NCI-H345 (cell line): ENCODE results near the gene BRD4.
A peak's percentile ranks its signal among the peaks of the same experiment; 100 is the strongest.
"Not testable (repeated sequence)": the region's sequence is repeated elsewhere in the genome, so short reads cannot be mapped to it uniquely, and the experiment has no call there.

Experiments used
- DNase-seq: peaks from one replicate; lab custom pipeline; 2025; lab: John Stamatoyannopoulos, UW

BRD4 gene

GRCh38 chr19:15332311-15332996 is at the start of gene BRD4:
BRD4 (minus strand) TSS chr19:15332539; CDS start chr19:15273099, 59,440 bp downstream.
- peak; percentile 53 for DNase-seq

DNA sequence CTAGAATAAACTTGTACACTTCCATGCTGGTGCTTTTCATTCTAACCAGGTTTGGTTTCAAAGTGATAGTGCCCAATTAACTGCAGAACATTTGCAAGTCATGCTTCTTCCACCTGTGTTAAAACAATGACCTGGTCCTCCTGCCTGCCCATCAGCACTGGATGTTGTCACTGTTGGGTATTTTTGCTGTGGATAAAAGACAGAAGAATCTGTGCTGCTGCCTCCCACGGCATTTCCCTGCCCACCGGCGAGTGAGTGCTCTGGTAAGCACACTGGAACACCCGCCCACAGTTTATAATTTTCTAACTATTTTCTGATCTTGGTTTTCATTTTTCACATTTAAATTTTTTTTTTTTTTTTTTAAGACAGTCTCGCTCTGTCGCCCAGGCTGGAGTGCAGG is 49.5 kb upstream of the BRD4 start:
- DNase-seq = no peak

- DNase-seq = no peak
Observed at GRCh38 chr19:15381429-15381828, 49.1 kb upstream of the BRD4 start.

- peak; percentile 65 for DNase-seq
Observed at GRCh38 chr19:15379999-15380647, 47.8 kb upstream of the BRD4 start.

DNA sequence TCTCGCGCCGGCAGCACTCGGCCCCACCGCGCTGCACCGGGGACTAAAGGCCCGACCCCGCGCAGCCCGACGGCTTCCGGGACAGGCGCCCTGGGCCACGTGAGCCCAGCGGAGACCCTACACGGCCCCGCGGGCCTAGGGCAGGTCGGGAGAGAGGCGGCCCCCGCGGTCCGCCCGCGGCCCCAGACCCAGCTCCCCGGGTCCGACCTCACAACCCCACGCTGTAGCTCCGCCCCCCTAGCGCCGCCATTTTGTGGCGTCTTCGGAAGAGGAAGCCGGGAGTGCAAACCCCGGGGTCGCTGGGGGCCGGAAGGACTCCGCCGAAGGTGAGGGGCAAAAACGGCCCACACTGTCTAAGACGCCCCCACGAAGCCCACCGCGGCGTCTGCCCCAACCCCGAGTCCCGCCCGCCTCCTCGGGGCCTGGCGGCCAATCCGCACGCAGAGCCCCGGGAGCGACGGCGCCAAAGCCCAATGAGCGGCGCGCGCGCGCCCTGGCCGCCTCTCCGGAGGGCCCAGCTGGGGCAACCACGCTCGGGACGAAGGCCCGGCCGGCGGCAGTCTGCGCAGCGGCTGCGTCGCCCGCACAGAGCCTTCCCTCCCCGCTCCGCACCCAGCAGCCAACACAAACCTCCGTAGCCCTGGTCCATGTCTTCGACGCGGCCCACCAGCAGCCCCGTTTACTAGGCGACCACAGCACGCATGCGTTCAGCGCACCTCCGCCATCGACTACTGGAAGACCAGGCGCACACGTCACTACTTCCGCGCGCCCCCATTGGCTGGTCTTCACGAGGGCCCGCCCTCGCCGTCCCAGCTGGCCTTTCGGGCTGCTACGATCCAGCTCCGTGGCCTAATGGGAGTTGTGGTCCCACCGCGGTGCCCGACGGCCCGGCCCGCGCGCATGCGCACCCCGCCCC is 47.0 kb upstream of the BRD4 start, which contains the start of gene AKAP8:
TSS of gene AKAP8 (minus strand) at position 705 of the 916 bp plus-strand sequence. CDS start at position 649, 56 bp downstream.
- DNase-seq = peak; percentile 95

DNA sequence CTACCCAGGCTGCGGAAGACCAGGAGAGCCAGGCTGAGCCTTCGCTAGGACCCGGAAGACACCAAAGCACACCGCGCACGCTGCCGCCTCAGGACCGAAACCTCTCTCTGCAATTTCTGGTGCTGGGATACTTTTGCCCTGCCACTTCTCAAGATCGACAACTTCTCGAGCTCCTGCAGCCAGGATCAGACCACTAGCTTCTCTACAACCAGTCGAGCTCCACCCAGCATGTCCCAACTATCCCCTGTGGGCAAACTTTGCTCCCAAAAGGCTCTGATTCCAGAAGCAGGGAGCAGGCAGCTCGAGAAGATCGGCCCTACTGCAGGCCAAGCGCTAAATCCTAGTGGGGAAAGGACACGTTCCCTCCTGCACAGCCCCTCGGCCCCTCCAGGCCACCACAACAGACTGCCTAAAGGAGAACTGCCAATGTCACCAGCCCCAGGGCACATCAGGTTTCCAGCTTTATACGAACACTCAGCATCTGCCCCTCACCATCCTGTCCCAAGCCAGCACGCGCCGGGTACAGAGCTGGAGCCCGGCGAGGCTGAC is 46.3 kb upstream of the BRD4 start:
- peak; percentile 7 for DNase-seq

DNA sequence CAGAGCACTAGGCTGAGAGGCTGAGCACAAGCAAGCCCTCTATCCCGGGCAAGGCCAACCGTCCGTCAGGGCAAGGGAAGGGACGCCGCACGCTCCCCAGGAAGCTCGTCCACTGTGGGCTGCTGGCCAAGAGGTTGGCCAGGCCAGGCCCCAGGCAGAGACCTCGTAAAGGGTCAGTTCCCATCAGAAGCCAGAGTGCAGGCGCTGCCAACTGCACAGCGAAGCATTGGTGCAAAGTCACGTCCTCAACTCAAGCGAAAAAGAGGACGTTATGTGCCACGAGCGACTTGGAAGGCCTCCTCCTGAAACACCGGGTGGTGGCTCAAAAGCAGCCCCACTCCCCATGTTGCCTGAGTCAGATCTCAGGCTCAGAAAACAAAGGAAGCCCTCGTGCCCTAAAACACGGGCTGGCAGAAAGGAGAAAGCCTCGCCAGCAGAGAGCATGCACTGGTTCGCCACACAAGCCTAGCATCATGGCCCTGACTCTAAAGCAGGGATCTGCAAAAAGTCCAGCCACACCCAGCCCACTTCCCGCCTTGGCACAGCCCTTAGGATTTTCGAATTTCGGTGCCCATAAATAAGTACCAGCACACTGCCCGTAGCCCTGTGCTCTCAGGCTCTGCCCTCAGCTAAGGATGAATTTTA is 42.6 kb upstream of the BRD4 start:
- no peak for DNase-seq

- DNase-seq = no peak
Observed at GRCh38 chr19:15374105-15374651, 41.8 kb upstream of the BRD4 start.

GRCh38 chr19:15373644-15374043 is 41.3 kb upstream of the BRD4 start:
- no peak for DNase-seq

- no peak for DNase-seq
Observed at GRCh38 chr19:15372891-15373301, 40.6 kb upstream of the BRD4 start.

- DNase-seq = no peak
Observed at GRCh38 chr19:15372470-15372869, 40.1 kb upstream of the BRD4 start.

DNA sequence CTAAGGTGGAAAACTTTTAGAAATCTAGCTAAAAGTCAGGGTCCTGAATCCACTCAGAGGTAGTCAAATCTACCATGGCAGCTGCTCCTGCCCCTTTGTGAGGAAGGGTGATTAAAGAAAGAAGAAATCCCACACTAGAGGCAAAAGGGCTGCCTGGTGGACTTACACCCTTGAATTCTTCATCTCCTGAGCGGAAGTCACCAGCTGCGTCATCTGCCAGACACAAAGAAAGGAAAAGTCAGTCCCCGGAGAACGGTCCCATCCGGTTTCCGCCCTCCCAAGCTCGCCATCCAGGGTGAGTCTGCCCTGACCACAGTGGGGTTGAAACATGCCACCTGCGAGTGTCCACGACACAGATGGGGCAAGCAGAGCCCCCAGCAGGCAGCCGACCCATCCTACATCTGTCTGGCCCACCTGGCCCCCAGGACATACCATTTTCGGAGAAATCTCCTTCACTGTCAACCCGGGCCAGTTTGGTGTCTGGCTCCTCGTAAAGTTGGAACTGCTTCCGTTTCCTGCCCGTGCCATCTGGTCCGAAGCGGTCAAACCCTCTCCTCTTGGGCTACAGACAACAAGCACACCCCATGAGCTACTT is 39.5 kb upstream of the BRD4 start:
- DNase-seq = no peak

DNA sequence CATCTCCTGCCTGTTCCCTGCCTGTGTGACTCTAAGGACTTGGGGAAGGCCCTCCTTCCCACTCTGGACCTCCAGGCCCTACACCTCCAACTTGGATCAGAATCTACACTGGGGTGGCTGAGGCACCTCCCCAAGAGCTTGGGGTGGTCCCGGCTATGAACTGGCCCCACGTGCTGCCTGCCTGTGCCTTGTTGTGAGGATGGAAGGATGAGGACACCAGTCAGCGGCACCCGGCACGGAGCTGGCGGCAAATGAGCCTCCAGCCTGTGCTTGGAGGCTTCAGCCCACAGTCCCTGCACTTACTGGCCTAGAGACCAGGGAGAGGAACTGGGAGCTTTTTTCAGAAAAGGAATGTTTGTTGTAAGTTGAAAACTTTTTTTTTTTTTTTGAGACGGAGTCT is 38.8 kb upstream of the BRD4 start:
- DNase-seq = no peak

GRCh38 chr19:15369594-15369891 is 37.2 kb upstream of the BRD4 start:
- DNase-seq = no peak

DNA sequence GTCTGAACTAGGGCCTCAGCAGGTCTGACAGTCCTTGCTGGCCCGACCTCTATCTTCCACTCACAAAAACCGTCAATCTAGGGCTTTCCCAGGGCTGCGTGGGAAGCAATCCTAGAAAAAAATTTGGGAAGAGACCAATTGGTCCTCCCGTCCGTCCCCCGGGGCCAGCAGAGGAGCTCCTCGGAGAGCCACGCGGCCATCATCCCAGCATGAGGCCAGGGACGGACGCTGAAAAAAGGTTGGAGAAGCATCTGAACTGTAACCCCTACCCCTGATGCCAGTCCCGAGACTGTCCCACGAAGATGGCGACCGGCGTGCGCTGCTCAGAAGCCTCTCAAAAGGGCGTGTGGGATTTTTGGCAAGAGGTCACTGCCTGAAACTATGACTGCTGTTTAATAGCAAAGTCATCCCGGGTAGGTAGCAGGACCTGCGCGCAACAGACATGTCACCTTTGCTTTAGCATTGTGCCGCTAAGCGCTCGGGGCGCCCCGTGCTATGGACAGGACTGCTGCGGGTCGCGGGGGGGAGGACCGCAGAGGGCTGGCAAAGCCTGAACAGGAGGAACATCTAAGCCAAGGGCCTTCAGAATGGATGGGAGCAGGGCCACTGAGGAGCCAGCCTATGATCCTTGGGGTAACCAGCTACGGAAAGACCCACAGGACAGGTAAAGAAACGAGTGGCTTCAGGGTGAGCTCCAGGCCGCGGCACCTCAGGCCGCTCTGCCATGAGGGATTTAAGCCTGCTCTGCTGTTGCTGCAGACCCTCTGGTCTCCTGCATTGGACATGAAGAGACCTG is 36.7 kb upstream of the BRD4 start:
- no peak for DNase-seq

- no peak for DNase-seq
Observed at GRCh38 chr19:15368051-15368632, 35.8 kb upstream of the BRD4 start.

GRCh38 chr19:15367439-15367838 is 35.1 kb upstream of the BRD4 start:
- no peak for DNase-seq

GRCh38 chr19:15365264-15365663 is 32.9 kb upstream of the BRD4 start:
- no peak for DNase-seq

- not testable (repeated sequence) for DNase-seq
Observed at GRCh38 chr19:15363791-15364190, 31.5 kb upstream of the BRD4 start.

GRCh38 chr19:15363048-15363447 is 30.7 kb upstream of the BRD4 start:
- DNase-seq = not testable (repeated sequence)
